ENCODE measurements around the gene GPC3.

GRCh38 chrX:133674726-133675470 is 310.5 kb downstream of the GPC3 start:
- no peak for TF ChIP-seq CTCF (IDR thresholded peaks at IDR 0.05)
- TF ChIP-seq POLR2A (IDR thresholded peaks at IDR 0.05) = no peak

Measured in right lobe of liver (tissue), 4 donors.